ENCODE results near the gene COL18A1. TPM values are rescaled to one million over a fixed set of nuclear protein-coding genes. Genes with fewer than 3 reads are reported as not detected.

Gene COL18A1
- polyA plus RNA-seq, 1 of the 3 experiments (the other 2 are of a cell fraction) = 118 TPM

DNA sequence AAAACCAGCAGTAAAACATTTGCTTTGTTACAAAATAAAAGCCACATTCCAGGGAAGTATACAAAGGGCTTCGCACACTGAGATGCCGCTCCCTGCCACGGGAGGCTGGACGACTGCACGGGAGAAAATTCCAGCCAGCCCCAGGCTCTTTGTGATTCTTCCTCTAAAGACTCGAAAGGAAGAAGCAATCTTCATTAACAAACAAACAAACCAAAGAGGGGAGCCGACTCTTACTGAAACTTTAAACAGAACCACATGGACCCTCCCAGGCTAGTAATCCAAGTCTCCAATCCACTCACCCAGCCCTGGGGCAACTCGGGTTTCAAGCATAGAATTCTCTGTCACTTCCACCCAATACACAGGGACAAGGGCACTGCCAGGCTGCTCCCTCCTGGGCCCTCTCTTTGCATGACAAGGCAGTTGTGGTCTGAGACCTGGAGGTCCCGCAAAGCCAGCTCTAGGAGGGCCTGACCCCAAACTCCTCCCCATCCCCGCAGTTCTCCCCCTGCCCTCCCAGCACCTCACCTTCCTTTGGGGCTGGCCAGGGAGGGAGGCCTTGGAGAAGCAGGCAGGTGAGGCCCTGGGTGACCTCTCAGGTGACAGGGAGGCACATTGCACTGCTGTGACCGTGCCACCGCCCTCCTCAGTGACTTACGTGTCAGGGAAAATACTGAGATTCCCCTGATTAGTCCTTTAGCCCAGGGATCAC, 26.6 kb upstream of the COL18A1 start:
- WGBS (ENCODE audit: low lambda C conversion rate) = 77% methylated on average over 13 of the region's 13 CpGs
- no peaks in the 10 kb centered on the region for H3K9me3 ChIP-seq
- POLR2A ChIA-PET = no interaction called here
- DNase-seq = no peak
- H3K36me3 ChIP-seq (replicated peaks in 1 of 2; ENCODE audit: control insufficient read depth in 1 of 2, insufficient read depth in 2 of 2, low read length in 1 of 2) = no peaks in the 10 kb centered on the region
- no peak for TF ChIP-seq TCF12 (IDR thresholded peaks at IDR 0.05)
- TF ChIP-seq SMC3 (IDR thresholded peaks at IDR 0.05; ENCODE audit: low read depth, low read length) = no peak
- TF ChIP-seq EP300 (IDR thresholded peaks at IDR 0.05; ENCODE audit: borderline replicate concordance in 1 of 2, low read depth in 1 of 2, low read length in 1 of 2) = no peak
- no peak for TF ChIP-seq NRF1 (IDR thresholded peaks at IDR 0.05; ENCODE audit: low read depth, low read length)
- TF ChIP-seq TAF1 (IDR thresholded peaks at IDR 0.05; ENCODE audit: borderline replicate concordance, low read depth, low read length) = no peak
- no peak for TF ChIP-seq FOXM1 (IDR thresholded peaks at IDR 0.05; ENCODE audit: low read depth)
- no peak for TF ChIP-seq FOSL2 (IDR thresholded peaks at IDR 0.05; ENCODE audit: borderline replicate concordance, low read depth)
- TF ChIP-seq EZH2phosphoT487 (IDR thresholded peaks at IDR 0.05; ENCODE audit: borderline replicate concordance, low read depth) = no peak
- TF ChIP-seq ELF1 (IDR thresholded peaks at IDR 0.05) = no peak
- no peak for TF ChIP-seq YY1 (IDR thresholded peaks at IDR 0.05; ENCODE audit: low read depth)
- no peak for TF ChIP-seq MXI1 (IDR thresholded peaks at IDR 0.05; ENCODE audit: low read depth, low read length)
- no peak overlapping the region for H2AFZ ChIP-seq (ENCODE audit: low read depth)
- H3K4me1 ChIP-seq (ENCODE audit: control insufficient read depth in 1 of 2, insufficient read depth in 2 of 2, low read depth in 1 of 2, low read length in 1 of 2) = no peaks in the 10 kb centered on the region
- CTCF ChIA-PET = no interaction called here
- no peak overlapping the region for H3K4me3 ChIP-seq (ENCODE audit: low read depth in 2 of 2, low read length in 1 of 2)
- H3K9me2 ChIP-seq = no peaks in the 10 kb centered on the region
- H3K27me3 ChIP-seq (ENCODE audit: insufficient read depth) = no peaks in the 10 kb centered on the region
- H3K9ac ChIP-seq = no peak overlapping the region
- no peak overlapping the region for H3K27ac ChIP-seq (ENCODE audit: low read depth in 2 of 2, low read length in 1 of 2)
- H4K20me1 ChIP-seq (ENCODE audit: insufficient read depth) = no peaks in the 10 kb centered on the region
- H3K79me2 ChIP-seq (ENCODE audit: insufficient read depth) = no peaks in the 10 kb centered on the region
- H3F3A ChIP-seq (replicated peaks; ENCODE audit: insufficient read depth) = no peaks in the 10 kb centered on the region
- H3K4me2 ChIP-seq = no peak overlapping the region

DNA sequence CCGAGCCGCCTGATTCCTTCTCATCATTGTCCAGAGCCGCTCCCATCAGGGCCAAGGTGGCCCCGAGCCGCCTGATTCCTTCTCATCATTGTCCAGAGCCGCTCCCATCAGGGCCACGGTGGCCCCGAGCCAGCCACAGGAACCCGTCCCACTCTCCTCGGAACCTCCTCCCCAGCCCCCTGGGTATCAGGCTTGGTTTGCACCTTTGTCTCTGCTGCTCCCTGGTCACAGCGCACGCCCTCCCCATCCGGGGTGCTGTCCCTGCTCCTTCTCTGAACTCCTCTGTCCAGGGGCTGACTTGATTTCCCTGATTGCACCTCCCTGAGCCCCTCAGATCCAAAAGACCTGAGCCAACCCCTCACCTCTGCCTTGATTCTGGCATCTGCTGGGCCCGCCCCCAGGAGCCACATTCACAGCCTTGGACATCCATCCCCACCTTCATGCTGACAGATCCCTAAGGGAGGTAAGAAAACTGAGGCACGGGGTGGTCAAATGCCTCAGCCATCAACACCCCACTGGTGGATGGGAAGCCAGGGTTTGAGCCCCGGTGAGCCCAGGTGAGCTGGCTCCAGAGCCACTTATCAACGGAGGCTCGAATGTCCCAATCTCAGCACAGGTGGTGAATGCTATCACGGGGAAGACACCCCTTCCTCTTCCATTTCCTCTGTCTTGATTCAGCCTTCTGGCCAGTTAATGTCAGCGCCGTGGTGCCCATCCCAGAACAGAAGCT, 25.6 kb upstream of the COL18A1 start:
- no peaks in the 10 kb centered on the region for H3K27me3 ChIP-seq (ENCODE audit: insufficient read depth)
- H3K36me3 ChIP-seq (replicated peaks in 1 of 2; ENCODE audit: control insufficient read depth in 1 of 2, insufficient read depth in 2 of 2, low read length in 1 of 2) = no peaks in the 10 kb centered on the region
- H3K9me3 ChIP-seq = no peaks in the 10 kb centered on the region
- no peaks in the 10 kb centered on the region for H3K79me2 ChIP-seq (ENCODE audit: insufficient read depth)
- ChIA-PET CTCF (no interaction called here), POLR2A (no interaction called here)
- no peak overlapping the region for H3K9ac ChIP-seq
- H3K4me3 ChIP-seq (ENCODE audit: low read depth in 2 of 2, low read length in 1 of 2) = no peak overlapping the region
- H4K20me1 ChIP-seq (ENCODE audit: insufficient read depth) = no peaks in the 10 kb centered on the region
- no peak overlapping the region for H3K4me2 ChIP-seq
- H3K4me1 ChIP-seq (ENCODE audit: control insufficient read depth in 1 of 2, insufficient read depth in 2 of 2, low read depth in 1 of 2, low read length in 1 of 2) = no peaks in the 10 kb centered on the region; a peak in 1 of 4 replicates
- no peaks in the 10 kb centered on the region for H3K9me2 ChIP-seq
- no peak overlapping the region for H2AFZ ChIP-seq (ENCODE audit: low read depth)
- no peak overlapping the region for H3K27ac ChIP-seq (ENCODE audit: low read depth in 2 of 2, low read length in 1 of 2)
- H3F3A ChIP-seq (replicated peaks; ENCODE audit: insufficient read depth) = no peaks in the 10 kb centered on the region
- no peak for DNase-seq
- 89% methylated on average over 15 of the region's 21 CpGs for WGBS (ENCODE audit: low lambda C conversion rate)
- TF ChIP-seq, protein P1, sequence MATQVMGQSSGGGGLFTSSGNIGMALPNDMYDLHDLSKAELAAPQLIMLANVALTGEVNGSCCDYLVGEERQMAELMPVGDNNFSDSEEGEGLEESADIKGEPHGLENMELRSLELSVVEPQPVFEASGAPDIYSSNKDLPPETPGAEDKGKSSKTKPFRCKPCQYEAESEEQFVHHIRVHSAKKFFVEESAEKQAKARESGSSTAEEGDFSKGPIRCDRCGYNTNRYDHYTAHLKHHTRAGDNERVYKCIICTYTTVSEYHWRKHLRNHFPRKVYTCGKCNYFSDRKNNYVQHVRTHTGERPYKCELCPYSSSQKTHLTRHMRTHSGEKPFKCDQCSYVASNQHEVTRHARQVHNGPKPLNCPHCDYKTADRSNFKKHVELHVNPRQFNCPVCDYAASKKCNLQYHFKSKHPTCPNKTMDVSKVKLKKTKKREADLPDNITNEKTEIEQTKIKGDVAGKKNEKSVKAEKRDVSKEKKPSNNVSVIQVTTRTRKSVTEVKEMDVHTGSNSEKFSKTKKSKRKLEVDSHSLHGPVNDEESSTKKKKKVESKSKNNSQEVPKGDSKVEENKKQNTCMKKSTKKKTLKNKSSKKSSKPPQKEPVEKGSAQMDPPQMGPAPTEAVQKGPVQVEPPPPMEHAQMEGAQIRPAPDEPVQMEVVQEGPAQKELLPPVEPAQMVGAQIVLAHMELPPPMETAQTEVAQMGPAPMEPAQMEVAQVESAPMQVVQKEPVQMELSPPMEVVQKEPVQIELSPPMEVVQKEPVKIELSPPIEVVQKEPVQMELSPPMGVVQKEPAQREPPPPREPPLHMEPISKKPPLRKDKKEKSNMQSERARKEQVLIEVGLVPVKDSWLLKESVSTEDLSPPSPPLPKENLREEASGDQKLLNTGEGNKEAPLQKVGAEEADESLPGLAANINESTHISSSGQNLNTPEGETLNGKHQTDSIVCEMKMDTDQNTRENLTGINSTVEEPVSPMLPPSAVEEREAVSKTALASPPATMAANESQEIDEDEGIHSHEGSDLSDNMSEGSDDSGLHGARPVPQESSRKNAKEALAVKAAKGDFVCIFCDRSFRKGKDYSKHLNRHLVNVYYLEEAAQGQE (IDR thresholded peaks at IDR 0.05; ENCODE audit: low read depth, low read length) = no peak
- TF ChIP-seq TAF1 (IDR thresholded peaks at IDR 0.05; ENCODE audit: borderline replicate concordance, low read depth, low read length) = no peak
- TF ChIP-seq, protein P2, sequence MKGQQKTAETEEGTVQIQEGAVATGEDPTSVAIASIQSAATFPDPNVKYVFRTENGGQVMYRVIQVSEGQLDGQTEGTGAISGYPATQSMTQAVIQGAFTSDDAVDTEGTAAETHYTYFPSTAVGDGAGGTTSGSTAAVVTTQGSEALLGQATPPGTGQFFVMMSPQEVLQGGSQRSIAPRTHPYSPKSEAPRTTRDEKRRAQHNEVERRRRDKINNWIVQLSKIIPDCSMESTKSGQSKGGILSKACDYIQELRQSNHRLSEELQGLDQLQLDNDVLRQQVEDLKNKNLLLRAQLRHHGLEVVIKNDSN (IDR thresholded peaks at IDR 0.05; ENCODE audit: borderline replicate concordance, low read depth) = no peak
- no peak for TF ChIP-seq MEF2A (IDR thresholded peaks at IDR 0.05; ENCODE audit: borderline replicate concordance, low read depth)
- no peak for TF ChIP-seq SMC3 (IDR thresholded peaks at IDR 0.05; ENCODE audit: low read depth, low read length)
- TF ChIP-seq, protein P3, sequence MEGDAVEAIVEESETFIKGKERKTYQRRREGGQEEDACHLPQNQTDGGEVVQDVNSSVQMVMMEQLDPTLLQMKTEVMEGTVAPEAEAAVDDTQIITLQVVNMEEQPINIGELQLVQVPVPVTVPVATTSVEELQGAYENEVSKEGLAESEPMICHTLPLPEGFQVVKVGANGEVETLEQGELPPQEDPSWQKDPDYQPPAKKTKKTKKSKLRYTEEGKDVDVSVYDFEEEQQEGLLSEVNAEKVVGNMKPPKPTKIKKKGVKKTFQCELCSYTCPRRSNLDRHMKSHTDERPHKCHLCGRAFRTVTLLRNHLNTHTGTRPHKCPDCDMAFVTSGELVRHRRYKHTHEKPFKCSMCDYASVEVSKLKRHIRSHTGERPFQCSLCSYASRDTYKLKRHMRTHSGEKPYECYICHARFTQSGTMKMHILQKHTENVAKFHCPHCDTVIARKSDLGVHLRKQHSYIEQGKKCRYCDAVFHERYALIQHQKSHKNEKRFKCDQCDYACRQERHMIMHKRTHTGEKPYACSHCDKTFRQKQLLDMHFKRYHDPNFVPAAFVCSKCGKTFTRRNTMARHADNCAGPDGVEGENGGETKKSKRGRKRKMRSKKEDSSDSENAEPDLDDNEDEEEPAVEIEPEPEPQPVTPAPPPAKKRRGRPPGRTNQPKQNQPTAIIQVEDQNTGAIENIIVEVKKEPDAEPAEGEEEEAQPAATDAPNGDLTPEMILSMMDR (IDR thresholded peaks at IDR 0.05) = no peak
- no peak for TF ChIP-seq POLR2AphosphoS5 (IDR thresholded peaks at IDR 0.05; ENCODE audit: low read depth, low read length)
- TF ChIP-seq FOSL2 (IDR thresholded peaks at IDR 0.05; ENCODE audit: borderline replicate concordance, low read depth) = no peak
- no peak for TF ChIP-seq RCOR1 (IDR thresholded peaks at IDR 0.05; ENCODE audit: low read length)
- no peak for TF ChIP-seq TEAD4 (IDR thresholded peaks at IDR 0.05; ENCODE audit: borderline replicate concordance, insufficient read depth)
- TF ChIP-seq SIN3A (IDR thresholded peaks at IDR 0.05; ENCODE audit: borderline replicate concordance, low read depth, low read length) = no peak
- no peak for TF ChIP-seq MXI1 (IDR thresholded peaks at IDR 0.05; ENCODE audit: low read depth, low read length)
- TF ChIP-seq YY1 (IDR thresholded peaks at IDR 0.05; ENCODE audit: low read depth) = no peak
- TF ChIP-seq JUND (IDR thresholded peaks at IDR 0.05) = no peak
- no peak for TF ChIP-seq GATA2 (CRISPR knock-in tag; IDR thresholded peaks at IDR 0.05)
- TF ChIP-seq EZH2phosphoT487 (IDR thresholded peaks at IDR 0.05; ENCODE audit: borderline replicate concordance, low read depth) = no peak
